ENCODE results near the gene IL3RA. TPM values are rescaled to one million over a fixed set of nuclear protein-coding genes. Genes with fewer than 3 reads are reported as not detected.
"Not testable (repeated sequence)": the region's sequence is repeated elsewhere in the genome, so short reads cannot be mapped to it uniquely, and the experiment has no call there.

The IL3RA gene
- not detected in 2 replicates for total RNA-seq (2014; rRNA removed; shearing (Covaris generic))

DNA sequence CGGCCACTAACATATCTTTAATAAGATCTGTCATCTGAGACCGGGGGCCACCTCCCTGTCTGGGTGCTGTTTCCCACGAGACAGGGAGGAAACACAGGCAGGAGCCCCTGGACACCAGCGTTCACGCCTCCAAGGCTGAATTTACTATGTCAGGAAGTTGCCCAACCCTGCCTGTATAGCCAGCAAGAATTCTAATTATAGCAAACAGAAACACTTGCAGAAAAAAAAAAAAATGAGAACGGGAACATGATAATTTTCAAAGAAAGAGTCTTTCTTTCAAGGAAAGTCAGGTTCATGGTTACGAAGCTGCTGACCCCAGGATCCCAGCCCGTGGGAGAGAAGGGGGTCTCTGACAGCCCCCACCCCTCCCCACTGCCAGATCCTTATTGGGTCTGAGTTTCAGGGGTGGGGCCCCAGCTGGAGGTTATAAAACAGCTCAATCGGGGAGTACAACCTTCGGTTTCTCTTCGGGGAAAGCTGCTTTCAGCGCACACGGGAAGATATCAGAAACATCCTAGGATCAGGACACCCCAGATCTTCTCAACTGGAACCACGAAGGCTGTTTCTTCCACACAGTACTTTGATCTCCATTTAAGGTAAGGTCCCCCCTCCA, at the start of gene IL3RA:
Gene IL3RA (plus strand): TSS at position 455 of the 613 bp plus-strand sequence. CDS start 4,981 bp downstream, outside the sequence.
- Histone ChIP-seq H3K36me3 (no peaks in the 10 kb centered on the region), H3K9me3 (replicated peaks) (no peaks in the 10 kb centered on the region), H3K27ac (no peak within 1 kb of the TSS), H3K4me3 (no peak within 1 kb of the TSS), H3K4me1 (no peaks in the 10 kb centered on the region), H3K27me3 (no peaks in the 10 kb centered on the region)
- no peak for DNase-seq

DNA sequence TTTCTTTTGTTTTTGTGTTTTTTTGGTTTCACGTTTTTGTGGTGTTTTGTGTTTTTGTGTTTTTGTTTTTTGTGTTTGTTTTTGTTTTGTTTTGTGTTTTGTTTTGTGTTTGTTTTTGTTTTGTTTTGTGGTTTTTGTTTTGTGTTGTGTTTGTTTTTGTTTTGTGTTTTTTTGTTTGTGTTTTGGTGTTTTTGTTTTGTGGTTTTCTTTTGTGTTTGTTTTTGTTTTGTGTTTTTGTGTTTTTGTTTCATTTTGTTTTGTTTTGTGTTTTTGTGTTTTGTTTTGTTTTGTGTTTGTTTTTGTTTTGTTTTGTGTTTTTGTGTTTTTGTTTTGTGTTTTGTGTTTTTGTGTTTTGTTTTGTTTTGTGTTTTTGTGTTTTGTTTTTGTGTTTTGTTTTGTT, 47.0 kb upstream of the IL3RA start:
- no peaks in the 10 kb centered on the region for H3K9me3 ChIP-seq (replicated peaks)
- no peaks in the 10 kb centered on the region for H3K4me1 ChIP-seq
- H3K27me3 ChIP-seq, result no peaks in the 10 kb centered on the region
- no peaks in the 10 kb centered on the region for H3K36me3 ChIP-seq
- no peak overlapping the region for H3K4me3 ChIP-seq
- H3K27ac ChIP-seq, result no peak overlapping the region
- no peak for DNase-seq

DNA sequence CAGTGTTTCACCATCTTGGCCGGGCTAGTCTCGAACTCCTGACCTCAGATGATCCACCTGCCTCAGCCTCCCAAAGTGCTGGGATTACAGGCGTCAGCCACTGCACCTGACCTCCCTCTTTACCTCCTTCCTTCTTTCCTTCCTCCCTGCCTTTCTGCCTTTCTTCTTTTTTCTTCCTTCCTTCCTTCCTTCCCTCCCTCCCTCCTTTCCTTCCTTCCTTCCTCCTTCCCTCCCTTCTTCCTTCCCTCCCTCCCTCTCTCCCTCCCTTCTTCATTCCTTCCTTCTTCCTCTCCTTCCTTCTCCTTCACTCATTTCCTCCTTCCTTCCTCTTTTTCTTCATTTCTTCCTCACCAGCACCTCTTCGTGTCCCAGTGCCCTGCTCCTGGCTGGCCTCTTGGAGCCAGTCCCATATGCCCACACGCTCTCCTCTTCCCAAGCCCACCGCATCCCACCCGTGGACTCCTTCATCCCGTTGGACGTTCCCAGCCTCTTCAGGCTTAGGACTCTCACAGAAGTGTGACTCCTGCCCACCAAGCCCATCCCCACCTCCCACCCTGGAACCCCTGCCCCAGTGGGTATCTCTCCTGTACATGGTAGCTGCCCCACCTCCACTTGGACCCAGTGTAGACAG, 45.4 kb upstream of the IL3RA start:
- no peaks in the 10 kb centered on the region for H3K4me1 ChIP-seq
- no peak for DNase-seq
- no peaks in the 10 kb centered on the region for H3K36me3 ChIP-seq
- no peaks in the 10 kb centered on the region for H3K9me3 ChIP-seq (replicated peaks)
- H3K27ac ChIP-seq, result no peak overlapping the region
- H3K4me3 ChIP-seq, result no peak overlapping the region
- H3K27me3 ChIP-seq, result no peaks in the 10 kb centered on the region

DNA sequence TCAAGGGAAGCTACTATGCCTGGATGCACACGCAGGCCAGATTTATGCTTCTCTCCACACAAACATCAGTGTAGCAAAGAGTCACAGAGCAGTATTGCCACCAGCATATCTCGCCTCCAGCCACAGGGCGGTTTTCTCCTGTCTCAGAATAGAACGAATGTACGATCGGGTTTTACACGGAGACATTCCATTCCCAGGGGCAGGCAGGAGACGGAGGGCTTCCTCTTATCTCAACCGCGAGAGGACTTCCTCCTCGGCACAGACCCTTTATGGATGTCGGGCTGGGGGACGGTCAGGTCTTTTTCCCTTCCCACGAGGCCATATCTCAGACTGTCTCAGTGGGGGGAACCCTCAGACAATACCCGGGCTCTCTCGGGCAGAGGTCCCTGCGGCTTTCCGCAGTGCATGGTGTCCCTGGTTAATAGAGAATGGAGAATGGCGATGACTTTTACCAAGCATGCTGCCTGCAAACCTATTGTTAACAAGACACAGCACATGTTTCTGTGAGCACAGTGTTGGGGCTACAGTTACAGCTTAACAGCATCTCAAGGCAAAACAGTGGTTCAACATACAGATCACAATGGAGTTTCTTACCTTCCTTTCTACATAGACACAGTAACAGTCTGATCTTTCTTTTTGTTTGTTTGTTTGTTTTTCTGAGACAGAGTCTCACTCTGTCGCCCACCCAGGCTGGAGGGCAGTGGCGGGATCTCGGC, 43.9 kb upstream of the IL3RA start:
- DNase-seq, result no peak
- no peak overlapping the region for H3K4me3 ChIP-seq
- no peaks in the 10 kb centered on the region for H3K36me3 ChIP-seq
- H3K9me3 ChIP-seq (replicated peaks), result no peaks in the 10 kb centered on the region
- H3K27ac ChIP-seq, result no peak overlapping the region
- no peaks in the 10 kb centered on the region for H3K4me1 ChIP-seq
- no peaks in the 10 kb centered on the region for H3K27me3 ChIP-seq

DNA sequence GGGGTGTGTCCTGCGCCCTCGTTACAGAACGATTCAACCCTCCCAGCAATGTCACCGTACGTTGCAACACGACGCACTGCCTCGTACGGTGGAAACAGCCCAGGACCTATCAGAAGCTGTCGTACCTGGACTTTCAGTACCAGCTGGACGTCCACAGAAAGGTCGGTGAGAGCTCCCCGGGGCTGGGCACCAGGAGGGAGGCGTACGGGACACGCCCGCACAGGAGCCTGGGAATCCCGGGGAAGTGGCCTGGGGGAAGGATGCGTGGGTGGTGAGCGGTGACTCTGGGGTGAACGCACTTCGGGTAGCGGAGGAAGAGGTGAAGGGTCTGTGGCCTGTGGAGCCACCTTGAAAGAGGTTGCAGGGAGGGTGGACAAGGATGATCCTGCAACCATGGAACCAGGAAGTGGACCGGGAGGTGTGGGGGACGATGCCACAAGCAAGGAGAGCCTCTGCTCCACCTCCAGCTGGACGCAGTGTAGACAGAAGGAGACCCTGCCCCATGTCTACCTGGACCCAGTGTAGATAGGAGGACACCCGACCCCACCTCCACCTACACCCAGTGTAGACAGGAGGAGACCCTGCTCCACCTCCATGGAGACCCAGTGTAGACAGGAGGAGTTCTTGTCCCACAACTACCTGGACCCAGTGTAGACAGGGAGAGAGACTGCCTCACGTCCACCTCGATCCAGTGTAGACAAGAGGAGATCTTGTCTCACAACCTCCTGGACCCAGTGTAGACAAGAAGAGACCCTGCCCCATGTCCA, 42.1 kb upstream of the IL3RA start:
- H3K27ac ChIP-seq, result no peak overlapping the region
- H3K27me3 ChIP-seq, result no peaks in the 10 kb centered on the region
- H3K4me3 ChIP-seq, result no peak overlapping the region
- H3K9me3 ChIP-seq (replicated peaks), result no peaks in the 10 kb centered on the region
- no peak for DNase-seq
- H3K4me1 ChIP-seq, result no peaks in the 10 kb centered on the region
- no peaks in the 10 kb centered on the region for H3K36me3 ChIP-seq

DNA sequence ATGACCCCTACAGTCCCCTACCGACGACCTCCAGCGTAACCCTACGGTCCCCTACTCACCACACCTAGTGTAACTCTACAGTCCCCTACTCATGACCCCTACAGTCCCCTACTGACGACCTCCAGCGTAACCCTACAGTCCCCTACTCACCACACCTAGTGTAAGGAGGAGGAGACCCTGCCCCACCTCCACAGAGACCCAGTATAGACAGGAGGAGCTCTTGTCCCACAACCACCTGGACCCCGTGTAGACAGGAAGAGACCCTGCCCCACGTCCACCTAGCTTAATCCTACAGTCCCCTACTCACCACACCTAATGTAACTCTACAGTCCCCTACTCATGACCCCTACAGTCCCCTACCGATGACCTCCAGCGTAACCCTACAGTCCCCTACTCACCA, 41.0 kb upstream of the IL3RA start:
- H3K4me3 ChIP-seq, result no peak overlapping the region
- H3K9me3 ChIP-seq (replicated peaks), result no peaks in the 10 kb centered on the region
- no peak for DNase-seq
- no peaks in the 10 kb centered on the region for H3K36me3 ChIP-seq
- no peaks in the 10 kb centered on the region for H3K4me1 ChIP-seq
- H3K27me3 ChIP-seq, result no peaks in the 10 kb centered on the region
- H3K27ac ChIP-seq, result no peak overlapping the region

DNA sequence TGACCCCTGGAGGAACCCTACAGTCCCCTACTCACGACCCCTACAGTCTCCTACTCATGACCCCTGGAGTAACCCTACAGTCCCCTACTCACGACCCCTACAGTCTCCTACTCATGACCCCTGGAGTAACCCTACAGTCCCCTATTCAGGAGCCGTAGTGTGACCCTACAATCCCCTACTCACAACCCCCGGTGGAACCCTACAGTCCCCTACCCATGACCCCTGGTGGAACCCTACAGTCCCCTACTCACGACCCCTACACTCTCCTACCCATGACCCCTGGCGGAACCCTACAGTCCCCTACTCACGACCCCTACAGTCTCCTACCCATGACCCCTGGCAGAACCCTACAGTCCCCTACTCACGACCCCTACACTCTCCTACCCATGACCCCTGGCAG, 39.0 kb upstream of the IL3RA start:
- H3K9me3 ChIP-seq (replicated peaks); H3K36me3 ChIP-seq; H3K4me3 ChIP-seq; H3K27me3 ChIP-seq; H3K4me1 ChIP-seq; DNase-seq; H3K27ac ChIP-seq: not testable (repeated sequence)

DNA sequence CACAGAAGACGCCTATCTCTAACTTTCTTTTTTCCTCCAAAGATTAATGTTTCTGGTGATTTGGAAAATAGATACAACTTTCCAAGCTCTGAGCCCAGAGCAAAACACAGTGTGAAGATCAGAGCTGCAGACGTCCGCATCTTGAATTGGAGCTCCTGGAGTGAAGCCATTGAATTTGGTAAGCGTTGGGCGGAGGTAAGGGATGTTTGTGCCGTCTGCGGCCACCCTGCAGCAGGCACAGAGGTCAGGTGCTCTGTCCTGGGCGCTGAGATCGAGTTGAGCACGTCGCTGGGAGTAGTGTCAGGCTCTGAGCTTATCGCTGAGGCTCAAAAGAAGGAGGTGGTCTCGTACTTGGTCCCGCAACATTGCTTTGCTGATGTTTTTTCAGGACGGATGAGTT, 36.1 kb upstream of the IL3RA start:
- Histone ChIP-seq H3K4me1 (no peaks in the 10 kb centered on the region), H3K27me3 (no peaks in the 10 kb centered on the region), H3K27ac (no peak overlapping the region), H3K4me3 (no peak overlapping the region), H3K36me3 (no peaks in the 10 kb centered on the region), H3K9me3 (replicated peaks) (no peaks in the 10 kb centered on the region)
- no peak for DNase-seq

DNA sequence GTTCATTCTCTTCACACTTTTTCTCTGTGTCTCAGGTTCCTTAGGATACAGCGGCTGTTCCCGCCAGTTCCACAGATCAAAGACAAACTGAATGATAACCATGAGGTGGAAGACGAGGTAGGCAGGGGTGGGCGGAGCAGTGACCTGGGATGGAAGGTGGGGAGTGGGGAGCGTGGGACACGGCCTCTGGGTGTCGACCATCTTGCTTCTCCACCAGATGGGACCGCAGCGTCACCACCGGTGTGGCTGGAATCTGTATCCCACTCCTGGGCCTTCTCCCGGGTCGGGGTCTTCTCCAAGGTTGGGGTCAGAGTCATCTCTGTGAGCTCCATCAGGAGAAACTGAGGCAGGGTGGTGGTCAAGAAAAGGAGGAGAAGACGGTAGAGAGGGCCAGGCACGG, 31.2 kb upstream of the IL3RA start:
- DNase-seq, result no peak
- no peaks in the 10 kb centered on the region for H3K4me1 ChIP-seq
- no peaks in the 10 kb centered on the region for H3K9me3 ChIP-seq (replicated peaks)
- H3K27ac ChIP-seq, result no peak overlapping the region
- H3K4me3 ChIP-seq, result no peak overlapping the region
- H3K36me3 ChIP-seq, result no peaks in the 10 kb centered on the region
- H3K27me3 ChIP-seq, result no peaks in the 10 kb centered on the region

DNA sequence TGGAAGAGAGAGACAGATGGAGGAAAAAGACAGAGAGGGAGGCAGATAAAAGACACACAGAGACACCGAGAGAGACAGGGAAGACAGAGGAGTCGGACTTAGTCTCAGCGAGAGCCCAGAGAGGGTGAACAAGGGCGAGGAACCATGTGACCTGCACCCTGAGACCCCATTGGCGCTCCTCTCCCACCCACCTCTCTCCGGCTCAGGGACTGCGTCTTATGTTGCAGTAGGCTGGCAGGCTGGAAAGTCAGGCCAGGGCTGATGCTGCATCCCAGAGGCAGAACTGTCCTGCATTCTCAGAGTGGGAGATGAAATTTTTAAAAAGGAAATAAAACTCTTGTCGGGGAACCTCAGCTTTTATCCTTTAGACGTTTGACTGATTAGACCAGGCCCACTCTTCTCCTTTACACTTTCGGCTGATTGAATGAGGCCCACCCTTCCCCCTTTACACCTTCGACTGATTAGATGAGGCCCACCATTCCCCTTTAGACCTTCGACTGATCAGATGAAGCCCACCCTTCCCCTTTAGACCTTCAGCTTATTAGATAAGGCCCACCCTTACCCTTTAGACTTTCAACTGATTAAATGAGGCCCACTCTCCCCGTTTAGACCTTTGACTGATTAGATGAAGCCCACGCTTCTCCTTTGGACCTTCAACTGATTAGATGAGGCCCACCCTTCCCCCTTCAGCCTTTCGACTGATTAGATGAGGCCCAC, 29.5 kb upstream of the IL3RA start:
- Histone ChIP-seq H3K4me3 (no peak overlapping the region), H3K27ac (no peak overlapping the region), H3K36me3 (no peaks in the 10 kb centered on the region), H3K4me1 (no peaks in the 10 kb centered on the region), H3K9me3 (replicated peaks) (no peaks in the 10 kb centered on the region), H3K27me3 (no peaks in the 10 kb centered on the region)
- no peak for DNase-seq

DNA sequence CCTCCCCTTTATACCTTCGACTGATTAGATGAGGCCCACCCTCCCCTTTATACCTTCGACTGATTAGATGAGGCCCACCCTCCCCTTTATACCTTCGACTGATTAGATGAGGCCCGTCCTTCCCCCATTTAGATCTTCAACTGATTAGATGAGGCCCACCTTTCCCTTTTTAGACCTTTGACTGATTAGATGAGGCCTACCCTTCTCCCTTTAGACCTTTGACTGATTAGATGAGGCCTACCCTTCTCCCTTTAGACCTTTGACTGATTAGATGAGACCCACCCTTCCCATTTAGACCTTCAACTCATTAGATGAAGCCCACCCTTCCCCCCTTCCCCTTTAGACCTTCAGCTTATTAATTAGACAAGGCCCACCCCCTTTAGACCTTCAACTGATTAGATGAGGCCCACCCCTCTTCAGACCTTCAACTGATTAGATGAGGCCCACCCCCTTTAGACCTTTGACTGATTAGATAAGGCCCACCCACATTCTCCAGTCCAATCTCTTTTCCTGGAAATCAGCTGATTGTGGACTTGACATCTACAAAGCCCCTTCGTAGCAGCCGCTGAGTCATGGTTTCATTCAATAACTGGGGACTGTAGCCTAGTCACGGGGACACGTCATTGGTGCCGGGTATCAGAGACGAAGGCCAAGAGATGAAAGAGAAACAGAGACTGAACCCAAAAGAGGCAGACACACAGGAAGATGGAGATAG, 28.8 kb upstream of the IL3RA start:
- no peaks in the 10 kb centered on the region for H3K27me3 ChIP-seq
- no peak overlapping the region for H3K4me3 ChIP-seq
- no peaks in the 10 kb centered on the region for H3K36me3 ChIP-seq
- no peaks in the 10 kb centered on the region for H3K9me3 ChIP-seq (replicated peaks)
- no peak overlapping the region for H3K27ac ChIP-seq
- H3K4me1 ChIP-seq, result no peaks in the 10 kb centered on the region
- DNase-seq, result no peak

DNA sequence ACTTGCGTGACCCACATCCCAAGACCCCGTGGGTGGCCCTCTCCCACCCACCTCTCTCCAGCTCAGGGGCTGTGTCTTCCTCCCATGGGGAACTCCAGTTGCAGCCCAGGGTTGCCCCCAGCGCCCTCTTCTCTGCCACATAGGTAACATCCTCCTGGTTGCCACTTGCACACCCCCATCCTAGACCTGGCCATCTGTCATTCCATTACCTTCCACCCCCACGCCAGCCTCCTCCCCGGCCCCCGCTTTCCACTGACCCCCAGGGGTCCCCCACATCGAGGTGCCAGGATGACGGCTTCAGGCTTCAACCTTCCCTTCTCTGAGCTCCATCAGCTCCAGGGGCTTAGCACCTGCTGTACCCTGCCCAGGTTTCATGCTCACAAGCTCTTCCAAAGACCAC, 28.1 kb upstream of the IL3RA start:
- Histone ChIP-seq H3K27ac (no peak overlapping the region), H3K9me3 (replicated peaks) (no peaks in the 10 kb centered on the region), H3K4me1 (no peaks in the 10 kb centered on the region), H3K36me3 (no peaks in the 10 kb centered on the region), H3K27me3 (no peaks in the 10 kb centered on the region), H3K4me3 (no peak overlapping the region)
- DNase-seq, result no peak

DNA sequence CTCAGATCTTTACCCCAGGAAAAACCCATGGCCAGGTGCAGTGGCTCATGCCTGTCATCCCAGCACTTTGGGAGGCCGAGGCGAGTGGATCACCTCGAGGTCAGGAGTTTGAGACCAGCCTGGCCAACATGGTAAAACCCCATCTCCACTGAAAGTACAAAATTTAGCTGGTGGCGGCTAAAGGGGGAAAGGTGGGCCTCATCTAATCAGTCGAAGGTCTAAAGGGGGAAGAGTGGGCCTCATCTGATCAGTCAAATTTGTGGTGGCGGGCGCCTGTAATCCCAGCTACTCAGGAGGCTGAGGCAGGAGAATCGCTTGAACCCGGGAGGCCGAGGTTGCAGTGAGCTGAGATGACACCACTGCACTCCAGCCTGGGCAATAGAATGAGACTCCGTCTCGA, 27.7 kb upstream of the IL3RA start:
- not testable (repeated sequence) for H3K4me1 ChIP-seq; DNase-seq; H3K27ac ChIP-seq; H3K4me3 ChIP-seq; H3K9me3 ChIP-seq (replicated peaks); H3K27me3 ChIP-seq; H3K36me3 ChIP-seq

DNA sequence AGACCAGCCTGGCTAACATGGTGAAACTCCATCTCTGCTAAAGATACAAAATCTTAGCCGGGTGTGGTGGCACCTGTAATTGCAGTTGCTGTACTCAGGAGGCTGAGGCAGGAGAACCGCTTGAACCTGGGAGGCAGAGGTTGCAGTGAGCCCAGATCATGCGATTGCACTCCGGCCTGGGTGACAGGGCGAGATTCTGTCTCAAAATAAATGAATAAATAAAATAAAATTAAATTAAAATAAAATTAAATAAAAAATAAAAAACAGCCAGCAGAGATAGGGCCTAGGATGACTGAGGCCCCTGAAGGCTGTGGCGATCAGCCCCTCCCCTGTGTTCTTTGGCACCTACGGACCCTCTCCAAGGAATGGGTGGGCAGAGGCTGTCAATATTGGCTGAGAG, 22.8 kb upstream of the IL3RA start:
- H3K36me3 ChIP-seq, result no peaks in the 10 kb centered on the region
- DNase-seq, result no peak
- H3K9me3 ChIP-seq (replicated peaks), result no peaks in the 10 kb centered on the region
- no peaks in the 10 kb centered on the region for H3K4me1 ChIP-seq
- H3K4me3 ChIP-seq, result no peak overlapping the region
- H3K27me3 ChIP-seq, result no peaks in the 10 kb centered on the region
- H3K27ac ChIP-seq, result no peak overlapping the region

Data from SJCRH30 (cell line).